Glutamatergic neuron (in vitro differentiated cells): ENCODE data around the gene APOF. TPM values are rescaled to one million over a fixed set of nuclear protein-coding genes. Genes with fewer than 3 reads are reported as not detected.

Experiments
- DNase-seq: peaks from one replicate; pipeline ENCODE4 v3.0.0; 2022
- H3K27ac Mint-ChIP-seq: one replicate; pipeline ENCODE4 v1.8.0; 2020; ENCODE audit warnings: mild to moderate bottlenecking, mixed read lengths, inconsistent platforms; ENCODE audit not compliant: unreplicated experiment
- H3K27me3 Mint-ChIP-seq: one replicate; pipeline ENCODE4 v1.8.0; 2020; ENCODE audit warnings: mild to moderate bottlenecking, moderate library complexity, mixed read lengths, inconsistent platforms; ENCODE audit not compliant: unreplicated experiment
- H3K36me3 Mint-ChIP-seq: one replicate; pipeline ENCODE4 v1.8.0; 2020; ENCODE audit warnings: mild to moderate bottlenecking, mixed read lengths, inconsistent platforms; ENCODE audit not compliant: unreplicated experiment
- H3K4me1 Mint-ChIP-seq: one replicate; pipeline ENCODE4 v1.8.0; 2020; ENCODE audit warnings: mild to moderate bottlenecking, low read depth, mixed read lengths, inconsistent platforms; ENCODE audit not compliant: unreplicated experiment
- H3K4me3 Mint-ChIP-seq: one replicate; pipeline ENCODE4 v1.8.0; 2020; ENCODE audit warnings: mild to moderate bottlenecking, mixed read lengths, inconsistent platforms; ENCODE audit not compliant: unreplicated experiment
- H3K9me3 Mint-ChIP-seq: one replicate; pipeline ENCODE4 v1.8.0; 2020; ENCODE audit warnings: mild to moderate bottlenecking, moderate library complexity, mixed read lengths, inconsistent platforms; ENCODE audit not compliant: unreplicated experiment
- total RNA-seq: library from RNA; stranded (reverse); fragmentation: NEBNext Ultra II Directional; extraction: Animal tissue kit (Norgen Biotek cat#: 25700); gene quantifications from one replicate; pipeline ENCODE4 v1.2.1, GENCODE V29; 2021; ENCODE audit not compliant: unreplicated experiment
- TF ChIP-seq, protein P1 (sequence below): fragments of 200-600 bp; sonication (generic); IDR thresholded peaks from one replicate; pipeline ENCODE4 v1.5.0; 2021; ENCODE audit not compliant: partially characterized antibody, unreplicated experiment

APOF gene
- total RNA-seq, 1 donor from 2014 or later: not detected

- no peak overlapping the region for H3K4me3 Mint-ChIP-seq
- no peaks in the 10 kb centered on the region for H3K36me3 Mint-ChIP-seq
- no peak overlapping the region for H3K27ac Mint-ChIP-seq
- H3K9me3 Mint-ChIP-seq: peaks cover 2% of the 10 kb centered on the region
- TF ChIP-seq, protein P1, sequence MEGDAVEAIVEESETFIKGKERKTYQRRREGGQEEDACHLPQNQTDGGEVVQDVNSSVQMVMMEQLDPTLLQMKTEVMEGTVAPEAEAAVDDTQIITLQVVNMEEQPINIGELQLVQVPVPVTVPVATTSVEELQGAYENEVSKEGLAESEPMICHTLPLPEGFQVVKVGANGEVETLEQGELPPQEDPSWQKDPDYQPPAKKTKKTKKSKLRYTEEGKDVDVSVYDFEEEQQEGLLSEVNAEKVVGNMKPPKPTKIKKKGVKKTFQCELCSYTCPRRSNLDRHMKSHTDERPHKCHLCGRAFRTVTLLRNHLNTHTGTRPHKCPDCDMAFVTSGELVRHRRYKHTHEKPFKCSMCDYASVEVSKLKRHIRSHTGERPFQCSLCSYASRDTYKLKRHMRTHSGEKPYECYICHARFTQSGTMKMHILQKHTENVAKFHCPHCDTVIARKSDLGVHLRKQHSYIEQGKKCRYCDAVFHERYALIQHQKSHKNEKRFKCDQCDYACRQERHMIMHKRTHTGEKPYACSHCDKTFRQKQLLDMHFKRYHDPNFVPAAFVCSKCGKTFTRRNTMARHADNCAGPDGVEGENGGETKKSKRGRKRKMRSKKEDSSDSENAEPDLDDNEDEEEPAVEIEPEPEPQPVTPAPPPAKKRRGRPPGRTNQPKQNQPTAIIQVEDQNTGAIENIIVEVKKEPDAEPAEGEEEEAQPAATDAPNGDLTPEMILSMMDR: no peak
- H3K27me3 Mint-ChIP-seq: no peaks in the 10 kb centered on the region
- no peaks in the 10 kb centered on the region for H3K4me1 Mint-ChIP-seq
- DNase-seq: no peak
Observed at GRCh38 chr12:56387152-56387736, 24.6 kb upstream of the APOF start.

GRCh38 chr12:56385873-56386272 is 23.2 kb upstream of the APOF start:
- H3K36me3 Mint-ChIP-seq: no peaks in the 10 kb centered on the region
- H3K27ac Mint-ChIP-seq: no peak overlapping the region
- H3K4me1 Mint-ChIP-seq: no peaks in the 10 kb centered on the region
- no peak for DNase-seq
- H3K4me3 Mint-ChIP-seq: no peak overlapping the region
- H3K9me3 Mint-ChIP-seq: no peaks in the 10 kb centered on the region
- no peaks in the 10 kb centered on the region for H3K27me3 Mint-ChIP-seq
- TF ChIP-seq, protein P1: no peak

DNA sequence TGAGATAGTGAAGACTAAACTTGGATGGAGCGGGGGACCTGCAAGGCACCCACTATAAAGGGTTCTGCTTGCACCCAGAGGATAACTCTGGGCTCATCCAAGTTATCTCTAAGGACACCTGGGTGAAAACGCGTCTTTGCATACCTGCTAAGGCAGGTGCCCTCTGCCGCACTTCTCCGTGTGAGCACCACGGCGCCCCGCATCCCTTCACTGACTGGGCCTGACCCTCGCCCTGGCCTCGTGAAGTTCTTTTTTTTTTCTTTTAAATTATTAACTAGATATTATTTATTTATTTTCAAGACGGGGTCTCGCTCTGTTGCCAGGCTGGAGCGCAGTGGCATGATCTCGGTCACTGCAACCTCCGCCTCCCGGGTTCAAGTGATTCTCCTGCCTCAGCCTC is 20.0 kb upstream of the APOF start:
- no peaks in the 10 kb centered on the region for H3K27me3 Mint-ChIP-seq
- no peak for DNase-seq
- no peaks in the 10 kb centered on the region for H3K4me1 Mint-ChIP-seq
- H3K4me3 Mint-ChIP-seq: no peak overlapping the region
- H3K27ac Mint-ChIP-seq: no peak overlapping the region
- no peaks in the 10 kb centered on the region for H3K9me3 Mint-ChIP-seq
- TF ChIP-seq, protein P1: no peak
- H3K36me3 Mint-ChIP-seq: no peaks in the 10 kb centered on the region

DNA sequence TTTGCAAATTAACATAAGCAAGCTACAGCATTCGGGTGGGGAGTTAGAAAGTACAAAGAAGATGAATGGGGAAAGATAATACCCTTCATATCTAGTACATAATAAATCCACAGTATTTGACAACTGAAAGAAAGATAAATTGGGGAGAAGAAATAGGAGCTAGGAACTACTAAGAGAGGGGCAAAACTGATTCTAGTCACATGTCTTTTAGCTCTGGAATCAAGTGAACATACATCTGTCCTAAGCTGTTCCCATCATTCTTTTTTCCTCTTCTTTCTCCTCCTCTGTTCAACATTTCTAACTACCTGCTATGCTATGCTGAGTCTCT is 15.3 kb upstream of the APOF start:
- TF ChIP-seq, protein P1: no peak
- H3K4me3 Mint-ChIP-seq: no peak overlapping the region
- no peaks in the 10 kb centered on the region for H3K27me3 Mint-ChIP-seq
- no peak overlapping the region for H3K27ac Mint-ChIP-seq
- no peaks in the 10 kb centered on the region for H3K36me3 Mint-ChIP-seq
- no peaks in the 10 kb centered on the region for H3K4me1 Mint-ChIP-seq
- peaks cover 1% of the 10 kb centered on the region for H3K9me3 Mint-ChIP-seq
- no peak for DNase-seq

- Mint-ChIP-seq H3K36me3 (no peaks in the 10 kb centered on the region), H3K27me3 (no peaks in the 10 kb centered on the region), H3K4me1 (no peaks in the 10 kb centered on the region), H3K9me3 (peaks cover 1% of the 10 kb centered on the region), H3K27ac (no peak overlapping the region), H3K4me3 (no peak overlapping the region)
- no peak for DNase-seq
- TF ChIP-seq, protein P1: no peak
Observed at GRCh38 chr12:56377310-56377988, 14.8 kb upstream of the APOF start.
